Mesothelial cell of epicardium (in vitro differentiated cells): ENCODE measurements around the gene GSTM5. TPM values are rescaled to one million over a fixed set of nuclear protein-coding genes. Genes with fewer than 3 reads are reported as not detected.
"Not testable (repeated sequence)": the region's sequence is repeated elsewhere in the genome, so short reads cannot be mapped to it uniquely, and the experiment has no call there.

ENCODE experiments used
- DNase-seq, 2 experiments: peaks; one replicate each; pipeline ENCODE4 v3.0.0; 2021; ENCODE audit warnings: low spot score in 2 of 2; ENCODE audit not compliant: unreplicated experiment in 2 of 2
- H3K27ac Mint-ChIP-seq: 2 replicates; pipeline ENCODE4 v1.8.0; 2021; ENCODE audit warnings: mixed read lengths
- H3K27me3 Mint-ChIP-seq: 2 replicates; pipeline ENCODE4 v1.8.0; 2021; ENCODE audit warnings: low read depth, mixed read lengths
- H3K36me3 Mint-ChIP-seq: 2 replicates; pipeline ENCODE4 v1.8.0; 2021; ENCODE audit warnings: mixed read lengths
- H3K4me1 Mint-ChIP-seq: 2 replicates; pipeline ENCODE4 v1.8.0; 2021; ENCODE audit warnings: mixed read lengths
- H3K4me3 Mint-ChIP-seq: 2 replicates; pipeline ENCODE4 v1.8.0; 2021; ENCODE audit warnings: mild to moderate bottlenecking, moderate library complexity, mixed read lengths
- H3K9me3 Mint-ChIP-seq: 2 replicates; pipeline ENCODE4 v1.8.0; 2021; ENCODE audit warnings: mixed read lengths
- CTCF ChIP-seq: fragments of 200-600 bp; sonication (generic); IDR thresholded peaks from one replicate; pipeline ENCODE4 v1.5.0; 2021; ENCODE audit warnings: antibody characterized with exemption; ENCODE audit not compliant: unreplicated experiment
- total RNA-seq: library from RNA; stranded (reverse); gene quantifications from 3 replicates; pipeline ENCODE4 v1.2.1, GENCODE V29; 2021

The GSTM5 gene
- total RNA-seq, 1 donor from 2014 or later, result 0.29 TPM

- peaks cover 15% of the 10 kb centered on the region for H3K4me1 Mint-ChIP-seq
- no peak for DNase-seq
- peaks cover 23% of the 10 kb centered on the region for H3K36me3 Mint-ChIP-seq
- no peak overlapping the region for H3K4me3 Mint-ChIP-seq
- no peaks in the 10 kb centered on the region for H3K27me3 Mint-ChIP-seq
- no peak for TF ChIP-seq CTCF
- no peaks in the 10 kb centered on the region for H3K9me3 Mint-ChIP-seq
- H3K27ac Mint-ChIP-seq, result no peak overlapping the region
Observed at GRCh38 chr1:109671067-109671466, 41.0 kb upstream of the GSTM5 start.

- H3K27me3 Mint-ChIP-seq, H3K9me3 Mint-ChIP-seq, H3K27ac Mint-ChIP-seq, H3K4me1 Mint-ChIP-seq, DNase-seq, H3K4me3 Mint-ChIP-seq: not testable (repeated sequence)
- peaks cover 23% of the 10 kb centered on the region for H3K36me3 Mint-ChIP-seq
Observed at GRCh38 chr1:109673861-109674260, 38.2 kb upstream of the GSTM5 start.

- not testable (repeated sequence) for H3K4me3 Mint-ChIP-seq, H3K9me3 Mint-ChIP-seq, DNase-seq, H3K27me3 Mint-ChIP-seq, H3K27ac Mint-ChIP-seq, H3K4me1 Mint-ChIP-seq, H3K36me3 Mint-ChIP-seq
Observed at GRCh38 chr1:109676683-109677381, 35.2 kb upstream of the GSTM5 start.

- no peaks in the 10 kb centered on the region for H3K4me1 Mint-ChIP-seq
- no peak for TF ChIP-seq CTCF
- peaks cover 8% of the 10 kb centered on the region for H3K36me3 Mint-ChIP-seq
- H3K4me3 Mint-ChIP-seq, result no peak overlapping the region
- H3K9me3 Mint-ChIP-seq, result no peaks in the 10 kb centered on the region
- H3K27ac Mint-ChIP-seq, result no peak overlapping the region
- no peaks in the 10 kb centered on the region for H3K27me3 Mint-ChIP-seq
- no peak for DNase-seq
Observed at GRCh38 chr1:109677459-109677858, 34.6 kb upstream of the GSTM5 start.

- not testable (repeated sequence) for H3K27me3 Mint-ChIP-seq, H3K4me1 Mint-ChIP-seq, DNase-seq, H3K9me3 Mint-ChIP-seq, H3K36me3 Mint-ChIP-seq, H3K4me3 Mint-ChIP-seq, H3K27ac Mint-ChIP-seq
Observed at GRCh38 chr1:109678637-109679036, 33.4 kb upstream of the GSTM5 start.

- H3K4me1 Mint-ChIP-seq, H3K27ac Mint-ChIP-seq, DNase-seq, H3K4me3 Mint-ChIP-seq, H3K36me3 Mint-ChIP-seq, H3K9me3 Mint-ChIP-seq, H3K27me3 Mint-ChIP-seq: not testable (repeated sequence)
Observed at GRCh38 chr1:109684777-109685176, 27.3 kb upstream of the GSTM5 start.

- H3K9me3 Mint-ChIP-seq, H3K36me3 Mint-ChIP-seq, DNase-seq, H3K27ac Mint-ChIP-seq, H3K27me3 Mint-ChIP-seq, H3K4me1 Mint-ChIP-seq, H3K4me3 Mint-ChIP-seq: not testable (repeated sequence)
Observed at GRCh38 chr1:109685399-109685798, 26.7 kb upstream of the GSTM5 start.

GRCh38 chr1:109685890-109686289, 26.2 kb upstream of the GSTM5 start:
- H3K27me3 Mint-ChIP-seq, H3K36me3 Mint-ChIP-seq, H3K4me1 Mint-ChIP-seq, H3K27ac Mint-ChIP-seq, H3K4me3 Mint-ChIP-seq, DNase-seq, H3K9me3 Mint-ChIP-seq: not testable (repeated sequence)

GRCh38 chr1:109687109-109687508, 24.9 kb upstream of the GSTM5 start:
- not testable (repeated sequence) for H3K4me1 Mint-ChIP-seq, H3K36me3 Mint-ChIP-seq, H3K9me3 Mint-ChIP-seq, DNase-seq, H3K27me3 Mint-ChIP-seq
- Mint-ChIP-seq H3K4me3 (peak overlapping the region; percentile 74), H3K27ac (peak overlapping the region; percentile 95)
